SU-DHL-6 (cell line): ENCODE results near the gene ARSA.
"Not testable (repeated sequence)": the region's sequence is repeated elsewhere in the genome, so short reads cannot be mapped to it uniquely, and the experiment has no call there.

Experiments
- CTCF ChIP-seq: fragments of 200-600 bp; sonication (generic); IDR thresholded peaks from one replicate; pipeline ENCODE4 v1.5.1; 2017; ENCODE audit warnings: antibody characterized with exemption, mild to moderate bottlenecking, low read length, moderate library complexity; ENCODE audit not compliant: insufficient read depth, poor library complexity, severe bottlenecking
- EZH2phosphoT487 ChIP-seq: fragments of 200-600 bp; sonication (generic), shearing (Covaris generic); conservative IDR thresholded peaks from 2 replicates; pipeline ENCODE4 v1.6.1; 2018; ENCODE audit warnings: mild to moderate bottlenecking, antibody characterized with exemption, low read length, moderate library complexity, mixed read lengths

- not testable (repeated sequence) for TF ChIP-seq CTCF, EZH2phosphoT487
Measured at GRCh38 chr22:50659711-50660110, 31.8 kb upstream of the ARSA start.
